ENCODE data around the gene ZCCHC3. TPM values are rescaled to one million over a fixed set of nuclear protein-coding genes. Genes with fewer than 3 reads are reported as not detected.

ZCCHC3 gene
- total and polyA plus RNA-seq, 2 experiments from 2014 or later = 26.5 to 66.3 TPM

DNA sequence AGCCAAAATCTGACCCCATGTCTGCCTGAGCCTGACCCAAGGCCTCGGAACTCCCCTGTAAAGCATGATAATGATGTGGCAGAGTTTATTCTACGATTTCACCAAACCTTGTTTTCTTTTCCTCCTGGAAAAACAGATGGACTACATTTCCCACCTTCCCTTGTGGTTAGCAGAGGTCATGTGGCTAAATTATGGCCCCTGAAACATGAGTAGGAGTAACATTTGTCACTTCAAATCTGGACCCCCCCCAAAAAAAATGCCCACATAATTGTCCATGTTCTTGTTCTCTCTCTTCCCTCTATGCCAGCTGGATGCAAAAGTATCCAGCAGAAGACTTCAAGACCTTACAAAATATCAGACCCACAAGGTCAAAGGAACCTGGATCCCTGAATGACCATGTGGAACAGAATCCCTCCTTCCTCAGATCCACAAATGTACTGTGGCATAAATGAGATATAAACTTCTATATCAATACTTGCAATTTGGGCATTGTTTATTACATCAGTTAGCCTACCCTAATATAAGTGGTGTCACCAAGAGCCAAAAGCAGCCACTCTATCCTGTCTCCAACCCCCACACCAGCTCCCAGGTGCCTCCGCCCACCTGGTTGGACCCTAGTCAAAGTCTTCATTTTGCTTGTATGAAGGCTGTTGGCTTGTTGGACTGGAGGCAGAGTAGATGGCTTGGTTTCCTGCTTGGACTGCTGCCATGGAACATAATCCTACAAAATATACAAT, 8.2 kb upstream of the ZCCHC3 start:
- Histone ChIP-seq H3K36me3 (ENCODE audit: insufficient read depth) (no peaks in the 10 kb centered on the region), H3K4me3 (peak overlapping the region; percentile 94), H3K27ac (ENCODE audit: low read depth) (no peak overlapping the region), H2AFZ (no peak overlapping the region), H3K4me1 (ENCODE audit: insufficient read depth) (peaks cover 21% of the 10 kb centered on the region), H3K9me2 (ENCODE audit: insufficient read depth) (no peaks in the 10 kb centered on the region), H3F3A (replicated peaks; ENCODE audit: low read depth) (0 out of 2 replicates have a peak, but pooled peaks cover 7% of the 10 kb centered on the region), H3K79me2 (replicated peaks; ENCODE audit: insufficient read depth) (peaks cover 14% of the 10 kb centered on the region), H4K20me1 (replicated peaks; ENCODE audit: insufficient read depth) (no peaks in the 10 kb centered on the region; the same call in 1 of the 2 replicates), H3K27me3 (ENCODE audit: insufficient read depth) (peaks cover 14% of the 10 kb centered on the region), H3K4me2 (peak overlapping the region; percentile 83)
- Mint-ChIP-seq H3K27ac (no peak overlapping the region), H3K27me3 (ENCODE audit: insufficient read depth, low read depth, poor library complexity) (peaks cover 4% of the 10 kb centered on the region), H3K36me3 (ENCODE audit: low read depth) (peaks cover 10% of the 10 kb centered on the region), H3K9me3 (no peaks in the 10 kb centered on the region), H3K4me1 (peaks cover 4% of the 10 kb centered on the region; the same call in 1 of the 3 replicates), H3K4me3 (no peak overlapping the region; the same call in 1 of the 3 replicates)
- ATAC-seq = no peak
- no peak for TF ChIP-seq NANOG (IDR thresholded peaks at IDR 0.05; ENCODE audit: borderline replicate concordance)
- TF ChIP-seq JUNB (IDR thresholded peaks at IDR 0.05; ENCODE audit: unreplicated experiment) = no peak
- no peak for TF ChIP-seq ZNF462 (CRISPR knock-in tag; IDR thresholded peaks at IDR 0.05)
- no peak for TF ChIP-seq ZNF114 (CRISPR knock-in tag; IDR thresholded peaks at IDR 0.05)
- TF ChIP-seq EZH2 (IDR thresholded peaks at IDR 0.05; ENCODE audit: low read depth, unreplicated experiment) = no peak
- TF ChIP-seq CREB1 (CRISPR knock-in tag; IDR thresholded peaks at IDR 0.05; ENCODE audit: low read depth) = no peak
- TF ChIP-seq POLR2AphosphoS5 (IDR thresholded peaks at IDR 0.05; ENCODE audit: low read depth) = no peak
- TF ChIP-seq ZNF331 (CRISPR knock-in tag; IDR thresholded peaks at IDR 0.05; ENCODE audit: low read depth) = no peak
- no peak for TF ChIP-seq EZH2phosphoT487 (IDR thresholded peaks at IDR 0.05; ENCODE audit: unreplicated experiment)
- TF ChIP-seq REST (IDR thresholded peaks at IDR 0.05; ENCODE audit: unreplicated experiment) = no peak
- no peak for TF ChIP-seq STAT1 (IDR thresholded peaks at IDR 0.05; ENCODE audit: unreplicated experiment)
- TF ChIP-seq, protein P1, sequence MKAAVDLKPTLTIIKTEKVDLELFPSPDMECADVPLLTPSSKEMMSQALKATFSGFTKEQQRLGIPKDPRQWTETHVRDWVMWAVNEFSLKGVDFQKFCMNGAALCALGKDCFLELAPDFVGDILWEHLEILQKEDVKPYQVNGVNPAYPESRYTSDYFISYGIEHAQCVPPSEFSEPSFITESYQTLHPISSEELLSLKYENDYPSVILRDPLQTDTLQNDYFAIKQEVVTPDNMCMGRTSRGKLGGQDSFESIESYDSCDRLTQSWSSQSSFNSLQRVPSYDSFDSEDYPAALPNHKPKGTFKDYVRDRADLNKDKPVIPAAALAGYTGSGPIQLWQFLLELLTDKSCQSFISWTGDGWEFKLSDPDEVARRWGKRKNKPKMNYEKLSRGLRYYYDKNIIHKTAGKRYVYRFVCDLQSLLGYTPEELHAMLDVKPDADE (IDR thresholded peaks at IDR 0.05) = no peak
- no peak for TF ChIP-seq CTCF (conservative IDR thresholded peaks at IDR 0.05; ENCODE audit: low read depth in 2 of 2)
- no peak for DNase-seq (ENCODE audit: low spot score)

Data from GM23338 (cell line).